Measurements from ENCODE around the gene PYGO1.

The PYGO1 gene

GRCh38 chr15:55499151-55499550 lies 89.0 kb downstream of the PYGO1 start:
- no peak for DNase-seq

- peak; percentile 85 for DNase-seq
Measured at GRCh38 chr15:55498109-55498938, 89.8 kb downstream of the PYGO1 start.

GRCh38 chr15:55496716-55497115 lies 91.4 kb downstream of the PYGO1 start:
- DNase-seq, result no peak

- DNase-seq, result no peak
Measured at GRCh38 chr15:55494931-55495330, 93.2 kb downstream of the PYGO1 start.

GRCh38 chr15:55488952-55489600 lies 99.1 kb downstream of the PYGO1 start:
- DNase-seq, result peak; percentile 48
